Bronchial epithelial cell (primary cell): ENCODE data around the gene LRRC41. TPM values are rescaled to one million over a fixed set of nuclear protein-coding genes. Genes with fewer than 3 reads are reported as not detected.
"Not testable (repeated sequence)": the region's sequence is repeated elsewhere in the genome, so short reads cannot be mapped to it uniquely, and the experiment has no call there.

ENCODE experiments used
- DNase-seq: peaks from one replicate; pipeline ENCODE4 v3.0.0-alpha.2; 2010; ENCODE audit warnings: low read depth
- FAIRE-seq: peaks from 2 replicates; lab custom pipeline; 2011; peaks lifted over from hg19 to GRCh38; lab: Jason Lieb, UNC
- H3K27me3 ChIP-seq: 2 replicates; pipeline ENCODE4 v1.5.1; 2011; ENCODE audit warnings: low read length; ENCODE audit not compliant: control insufficient read depth, insufficient read depth
- H3K36me3 ChIP-seq: 2 replicates; pipeline ENCODE4 v1.5.1; 2011; ENCODE audit warnings: low read length; ENCODE audit not compliant: control insufficient read depth, insufficient read depth
- H3K4me3 ChIP-seq: 2 replicates; pipeline ENCODE4 v1.5.1; 2011; ENCODE audit warnings: mild to moderate bottlenecking, low read depth, low read length, control low read depth
- total RNA-seq: library from RNA; depleted of rRNA; stranded (reverse); fragments of >200 nt; gene quantifications from 2 replicates; pipeline ENCODE4 v1.2.1, GENCODE V29; 2014
- TF ChIP-seq, protein P1 (sequence below): IDR thresholded peaks from 2 replicates; pipeline ENCODE4 v1.5.1; 2011; ENCODE audit warnings: mild to moderate bottlenecking, moderate library complexity, low read length, control low read depth, inconsistent platforms; ENCODE audit not compliant: insufficient read depth, severe bottlenecking

LRRC41 gene
- total RNA-seq, 1 donor from 2014 or later: 53.7 TPM

DNA sequence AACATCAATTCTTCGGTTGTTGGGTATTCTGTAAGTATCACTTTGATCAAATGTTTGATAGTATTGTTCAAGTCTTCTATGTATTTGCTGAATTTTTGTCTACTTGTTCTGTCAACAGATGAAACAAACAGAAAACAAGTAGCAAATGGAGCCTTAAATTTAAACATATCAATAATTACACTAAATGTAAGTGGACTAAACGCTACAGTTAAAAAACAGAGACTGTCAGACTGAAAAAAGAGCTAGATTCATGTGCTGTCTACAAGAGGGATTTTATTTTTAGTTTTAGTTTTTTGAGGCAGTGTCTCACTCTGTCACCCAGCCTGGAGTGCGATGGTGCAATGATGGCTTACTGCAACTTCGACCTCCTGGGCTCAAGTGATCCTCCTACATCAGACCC is 66.5 kb downstream of the LRRC41 start:
- TF ChIP-seq, protein P1, sequence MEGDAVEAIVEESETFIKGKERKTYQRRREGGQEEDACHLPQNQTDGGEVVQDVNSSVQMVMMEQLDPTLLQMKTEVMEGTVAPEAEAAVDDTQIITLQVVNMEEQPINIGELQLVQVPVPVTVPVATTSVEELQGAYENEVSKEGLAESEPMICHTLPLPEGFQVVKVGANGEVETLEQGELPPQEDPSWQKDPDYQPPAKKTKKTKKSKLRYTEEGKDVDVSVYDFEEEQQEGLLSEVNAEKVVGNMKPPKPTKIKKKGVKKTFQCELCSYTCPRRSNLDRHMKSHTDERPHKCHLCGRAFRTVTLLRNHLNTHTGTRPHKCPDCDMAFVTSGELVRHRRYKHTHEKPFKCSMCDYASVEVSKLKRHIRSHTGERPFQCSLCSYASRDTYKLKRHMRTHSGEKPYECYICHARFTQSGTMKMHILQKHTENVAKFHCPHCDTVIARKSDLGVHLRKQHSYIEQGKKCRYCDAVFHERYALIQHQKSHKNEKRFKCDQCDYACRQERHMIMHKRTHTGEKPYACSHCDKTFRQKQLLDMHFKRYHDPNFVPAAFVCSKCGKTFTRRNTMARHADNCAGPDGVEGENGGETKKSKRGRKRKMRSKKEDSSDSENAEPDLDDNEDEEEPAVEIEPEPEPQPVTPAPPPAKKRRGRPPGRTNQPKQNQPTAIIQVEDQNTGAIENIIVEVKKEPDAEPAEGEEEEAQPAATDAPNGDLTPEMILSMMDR: no peak
- FAIRE-seq (no peak), DNase-seq (no peak)
- H3K27me3 ChIP-seq: no peaks in the 10 kb centered on the region
- no peaks in the 10 kb centered on the region for H3K36me3 ChIP-seq
- no peak overlapping the region for H3K4me3 ChIP-seq

DNA sequence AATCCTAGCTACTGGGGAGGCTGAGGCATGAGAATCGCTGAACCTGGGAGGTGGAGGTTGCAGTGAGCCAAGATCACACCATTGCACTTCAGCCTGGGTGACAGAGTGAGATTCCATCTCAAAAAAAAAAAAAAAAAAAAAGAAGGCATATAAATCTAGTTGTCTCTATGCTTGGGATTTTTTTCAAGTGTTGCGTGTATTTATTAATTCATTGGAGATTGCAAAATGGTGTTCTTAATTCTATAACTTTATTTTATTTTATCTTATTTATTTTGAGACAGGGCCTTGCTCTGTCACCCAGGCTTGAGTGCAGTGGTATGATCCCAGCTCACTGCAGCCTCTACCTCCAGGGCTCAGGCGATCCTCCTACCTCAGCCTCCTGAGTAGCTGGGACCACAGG is 72.2 kb downstream of the LRRC41 start:
- not testable (repeated sequence) for H3K4me3 ChIP-seq, FAIRE-seq, DNase-seq, H3K36me3 ChIP-seq, H3K27me3 ChIP-seq

Other genes starting within 250 kb of the LRRC41 start
- gene PIK3R3, start 171.0 kb downstream of the LRRC41 start, total RNA-seq: 1.8 and 4.0 TPM in 2 replicates
- gene TSPAN1, start 128.5 kb downstream of the LRRC41 start, total RNA-seq: 42.1 and 49.4 TPM in 2 replicates
- not detected in 2 replicates for gene P3R3URF, start 127.1 kb downstream of the LRRC41 start, total RNA-seq
- 48.1 and 54.8 TPM in 2 replicates for gene POMGNT1, start 105.2 kb downstream of the LRRC41 start, total RNA-seq
- gene LURAP1, start 100.3 kb downstream of the LRRC41 start, total RNA-seq: 4.5 and 5.5 TPM in 2 replicates
- 0.13 and 0.26 TPM in 2 replicates for gene RAD54L, start 55.9 kb downstream of the LRRC41 start, total RNA-seq
- 534 and 762 TPM in 2 replicates for gene UQCRH, start 82 bp upstream of the LRRC41 start, total RNA-seq
- gene NSUN4, start 37.2 kb upstream of the LRRC41 start, total RNA-seq: 9.0 and 12.0 TPM in 2 replicates
- gene FAAH, start 90.7 kb upstream of the LRRC41 start, total RNA-seq: 10.2 and 10.5 TPM in 2 replicates
- gene DMBX1, start 186.2 kb upstream of the LRRC41 start, total RNA-seq: not detected in 2 replicates
- gene KNCN, start 248.0 kb upstream of the LRRC41 start, total RNA-seq: not detected in 2 replicates